Measurements from ENCODE around the gene FGD3. TPM values are rescaled to one million over a fixed set of nuclear protein-coding genes. Genes with fewer than 3 reads are reported as not detected.
"Not testable (repeated sequence)": the region's sequence is repeated elsewhere in the genome, so short reads cannot be mapped to it uniquely, and the experiment has no call there.

The FGD3 gene
- total RNA-seq, 1 donor: not detected

GRCh38 chr9:93013856-93014582, 66.7 kb downstream of the FGD3 start:
- DNase-seq (ENCODE audit: insufficient read length, low spot score, missing footprints): peak; percentile 32

GRCh38 chr9:93015190-93015589, 67.9 kb downstream of the FGD3 start:
- not testable (repeated sequence) for H3K79me2 ChIP-seq (ENCODE audit: insufficient read depth, low read length); H3K9me3 ChIP-seq (ENCODE audit: low read depth, low read length); H3K4me1 ChIP-seq (ENCODE audit: insufficient read depth, low read length); H4K20me1 ChIP-seq (ENCODE audit: insufficient read depth, low read length); DNase-seq (ENCODE audit: insufficient read length, low spot score, missing footprints); H2AFZ ChIP-seq (ENCODE audit: low read length); H3K27me3 ChIP-seq (ENCODE audit: insufficient read depth, low read length); H3K36me3 ChIP-seq (ENCODE audit: insufficient read depth, low read length); H3K4me3 ChIP-seq (ENCODE audit: insufficient read depth, low read length); H3K27ac ChIP-seq (ENCODE audit: low read depth, low read length); H3K4me2 ChIP-seq (ENCODE audit: insufficient read depth, low read length)

More at GRCh38 chr9:93013856-93014582, 66.7 kb downstream of the FGD3 start:
- Histone ChIP-seq H3K36me3 (ENCODE audit: insufficient read depth, low read length) (no peaks in the 10 kb centered on the region), H3K27me3 (ENCODE audit: insufficient read depth, low read length) (peaks cover under 1% of the 10 kb centered on the region), H3K27ac (ENCODE audit: low read depth, low read length) (no peak overlapping the region), H4K20me1 (ENCODE audit: insufficient read depth, low read length) (no peaks in the 10 kb centered on the region), H3K79me2 (ENCODE audit: insufficient read depth, low read length) (no peaks in the 10 kb centered on the region), H3K9me3 (ENCODE audit: low read depth, low read length) (no peaks in the 10 kb centered on the region), H3K4me2 (ENCODE audit: insufficient read depth, low read length) (no peak overlapping the region), H3K4me3 (ENCODE audit: insufficient read depth, low read length) (no peak overlapping the region), H3K4me1 (ENCODE audit: insufficient read depth, low read length) (no peaks in the 10 kb centered on the region), H2AFZ (ENCODE audit: low read length) (no peak overlapping the region)
- no peak for TF ChIP-seq CTCF (IDR thresholded peaks at IDR 0.05; ENCODE audit: extremely low read depth, low read depth, low read length)

GRCh38 chr9:93017621-93018020, 70.3 kb downstream of the FGD3 start:
- H3K4me1 ChIP-seq (ENCODE audit: insufficient read depth, low read length): no peaks in the 10 kb centered on the region
- TF ChIP-seq CTCF (IDR thresholded peaks at IDR 0.05; ENCODE audit: extremely low read depth, low read depth, low read length): no peak

GRCh38 chr9:93020151-93020550, 72.8 kb downstream of the FGD3 start:
- Histone ChIP-seq H3K27ac (ENCODE audit: low read depth, low read length) (no peak overlapping the region), H3K4me1 (ENCODE audit: insufficient read depth, low read length) (no peaks in the 10 kb centered on the region), H2AFZ (ENCODE audit: low read length) (no peak overlapping the region), H3K27me3 (ENCODE audit: insufficient read depth, low read length) (peaks cover 6% of the 10 kb centered on the region), H3K79me2 (ENCODE audit: insufficient read depth, low read length) (no peaks in the 10 kb centered on the region), H3K9me3 (ENCODE audit: low read depth, low read length) (no peaks in the 10 kb centered on the region), H3K4me2 (ENCODE audit: insufficient read depth, low read length) (no peak overlapping the region), H4K20me1 (ENCODE audit: insufficient read depth, low read length) (no peaks in the 10 kb centered on the region), H3K4me3 (ENCODE audit: insufficient read depth, low read length) (no peak overlapping the region), H3K36me3 (ENCODE audit: insufficient read depth, low read length) (no peaks in the 10 kb centered on the region)
- DNase-seq (ENCODE audit: insufficient read length, low spot score, missing footprints): peak; percentile 58
- no peak for TF ChIP-seq CTCF (IDR thresholded peaks at IDR 0.05; ENCODE audit: extremely low read depth, low read depth, low read length)

More at GRCh38 chr9:93017621-93018020, 70.3 kb downstream of the FGD3 start:
- Histone ChIP-seq H3K79me2 (ENCODE audit: insufficient read depth, low read length) (no peaks in the 10 kb centered on the region), H3K4me3 (ENCODE audit: insufficient read depth, low read length) (no peak overlapping the region), H3K27me3 (ENCODE audit: insufficient read depth, low read length) (peaks cover 6% of the 10 kb centered on the region), H3K27ac (ENCODE audit: low read depth, low read length) (no peak overlapping the region), H2AFZ (ENCODE audit: low read length) (no peak overlapping the region), H3K9me3 (ENCODE audit: low read depth, low read length) (no peaks in the 10 kb centered on the region), H3K4me2 (ENCODE audit: insufficient read depth, low read length) (no peak overlapping the region), H3K36me3 (ENCODE audit: insufficient read depth, low read length) (no peaks in the 10 kb centered on the region), H4K20me1 (ENCODE audit: insufficient read depth, low read length) (no peaks in the 10 kb centered on the region)
- peak; percentile 43 for DNase-seq (ENCODE audit: insufficient read length, low spot score, missing footprints)
